Astrocyte of the spinal cord (primary cell): ENCODE results near the gene FOXA2.
"Not testable (repeated sequence)": the region's sequence is repeated elsewhere in the genome, so short reads cannot be mapped to it uniquely, and the experiment has no call there.

Source experiments
- DNase-seq: peaks from one replicate; pipeline ENCODE4 v3.0.0; 2011; ENCODE audit warnings: low read depth, low spot score
- H3K4me3 ChIP-seq: 2 replicates; pipeline ENCODE4 v1.5.1; 2011; ENCODE audit warnings: low read depth, mild to moderate bottlenecking, low read length, moderate library complexity
- CTCF ChIP-seq: IDR thresholded peaks from 2 replicates; pipeline ENCODE4 v1.5.1; 2012; ENCODE audit warnings: low read depth, mild to moderate bottlenecking, low read length, inconsistent platforms
- in situ Hi-C: cut with HindIII; loops from 2 replicates; pipeline ENCODE4 v1.10.0; 2017; ENCODE audit warnings: low sequenced_read_pairs

Gene FOXA2

GRCh38 chr20:22560817-22561216, 23.6 kb downstream of the FOXA2 start:
- in situ Hi-C loops: no loop called here
- no peak for TF ChIP-seq CTCF
- no peak for DNase-seq

GRCh38 chr20:22559711-22560318, 24.6 kb downstream of the FOXA2 start:
- no peak for TF ChIP-seq CTCF
- DNase-seq: no peak
- H3K4me3 ChIP-seq: no peak overlapping the region
- in situ Hi-C loops: no loop called here

More at GRCh38 chr20:22560817-22561216, 23.6 kb downstream of the FOXA2 start:
- H3K4me3 ChIP-seq: no peak overlapping the region

GRCh38 chr20:22557403-22558276, 26.7 kb downstream of the FOXA2 start:
- no peak overlapping the region for H3K4me3 ChIP-seq
- DNase-seq: no peak
- TF ChIP-seq CTCF: no peak
- in situ Hi-C loops: no loop called here

- no peak overlapping the region for H3K4me3 ChIP-seq
- DNase-seq: no peak
- in situ Hi-C loops: no loop called here
- no peak for TF ChIP-seq CTCF
These were observed 27.8 kb downstream of the FOXA2 start for GRCh38 chr20:22556565-22557056.

- in situ Hi-C loops: no loop called here
- DNase-seq: no peak
- no peak for TF ChIP-seq CTCF
- no peak overlapping the region for H3K4me3 ChIP-seq
These were observed 28.4 kb downstream of the FOXA2 start for GRCh38 chr20:22555791-22556564.

- no peak for TF ChIP-seq CTCF
- no peak for DNase-seq
- no peak overlapping the region for H3K4me3 ChIP-seq
- in situ Hi-C loops: no loop called here
These were observed 30.0 kb downstream of the FOXA2 start for GRCh38 chr20:22554391-22554790.

- in situ Hi-C loops, H3K4me3 ChIP-seq, DNase-seq: not testable (repeated sequence)
These were observed 33.9 kb downstream of the FOXA2 start for GRCh38 chr20:22550514-22550913.
